ENCODE results near the gene ST7.

ST7 gene

GRCh38 chr7:116979430-116979829 is 26.1 kb downstream of the ST7 start:
- no peak for DNase-seq (ENCODE audit: low read depth, low spot score)

- DNase-seq (ENCODE audit: low read depth, low spot score): no peak
Observed at GRCh38 chr7:116980354-116980753, 27.1 kb downstream of the ST7 start.

DNA sequence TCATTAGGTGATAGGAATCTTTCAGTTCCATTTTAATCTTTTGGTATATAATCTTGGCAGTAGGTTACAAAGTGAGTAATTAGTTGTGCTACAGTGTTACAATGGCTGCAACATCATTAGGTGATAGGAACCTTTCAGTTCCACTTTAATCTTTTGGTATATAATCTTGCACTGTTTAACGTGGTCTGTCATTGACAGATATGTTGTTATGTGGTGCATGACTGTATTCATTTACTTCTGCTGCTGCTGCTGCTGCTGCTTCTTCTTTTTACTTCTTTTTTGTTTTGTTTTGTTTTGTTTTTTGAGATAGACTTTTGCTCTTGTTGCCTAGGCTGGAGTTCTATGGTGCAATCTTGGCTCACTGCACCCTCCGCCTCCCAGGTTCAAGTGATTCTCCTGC is 28.6 kb downstream of the ST7 start:
- DNase-seq (ENCODE audit: low read depth, low spot score): no peak

- DNase-seq (ENCODE audit: low read depth, low spot score): no peak
Observed at GRCh38 chr7:116984511-116984910, 31.2 kb downstream of the ST7 start.

- no peak for DNase-seq (ENCODE audit: low read depth, low spot score)
Observed at GRCh38 chr7:116984917-116985316, 31.6 kb downstream of the ST7 start.

DNA sequence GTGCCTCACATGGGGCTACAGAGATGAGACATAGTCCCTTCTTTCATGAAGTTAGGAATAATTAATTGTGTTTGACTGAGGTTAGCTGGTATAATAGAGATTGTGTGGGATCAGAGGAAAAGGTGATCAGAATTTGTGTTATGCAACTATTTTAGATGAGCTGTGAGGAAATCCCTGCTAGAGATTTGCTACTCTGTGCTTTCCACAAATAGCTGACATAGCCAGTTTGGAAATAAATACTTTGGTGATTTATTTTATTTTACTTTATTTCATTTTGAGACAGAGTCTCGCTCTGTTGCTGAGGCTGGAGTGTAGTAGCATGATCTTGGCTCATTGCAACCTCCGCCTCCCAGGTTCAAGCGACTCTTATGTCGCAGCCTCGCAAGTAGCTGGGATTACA is 32.3 kb downstream of the ST7 start:
- no peak for DNase-seq (ENCODE audit: low read depth, low spot score)

- no peak for DNase-seq (ENCODE audit: low read depth, low spot score)
Observed at GRCh38 chr7:116986611-116987565, 33.6 kb downstream of the ST7 start.

- DNase-seq (ENCODE audit: low read depth, low spot score): no peak
Observed at GRCh38 chr7:116988363-116988989, 35.2 kb downstream of the ST7 start.

DNA sequence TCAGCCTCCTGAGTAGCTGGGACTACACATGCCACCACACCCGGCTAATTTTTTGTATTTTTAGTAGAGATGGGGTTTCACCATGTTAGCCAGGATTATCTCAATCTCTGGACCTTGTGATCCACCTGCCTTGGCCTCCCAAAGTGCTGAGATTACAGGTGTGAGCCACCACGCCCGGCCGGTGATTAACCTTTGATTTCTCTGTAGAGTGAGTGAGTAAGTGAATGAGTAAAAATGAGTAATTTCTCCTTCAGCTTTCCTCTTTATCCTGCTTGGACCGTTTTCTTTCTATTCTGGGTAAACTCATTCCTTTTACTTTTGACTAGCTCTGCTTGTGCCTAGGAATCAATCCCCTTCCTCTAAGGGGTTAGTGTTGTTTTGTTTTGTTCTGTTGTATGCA is 36.8 kb downstream of the ST7 start:
- no peak for DNase-seq (ENCODE audit: low read depth, low spot score)

GRCh38 chr7:116991233-116991632 is 37.9 kb downstream of the ST7 start:
- no peak for DNase-seq (ENCODE audit: low read depth, low spot score)

GRCh38 chr7:116994611-116995010 is 41.3 kb downstream of the ST7 start:
- DNase-seq (ENCODE audit: low read depth, low spot score): no peak

- no peak for DNase-seq (ENCODE audit: low read depth, low spot score)
Observed at GRCh38 chr7:116997972-116998371, 44.7 kb downstream of the ST7 start.

GRCh38 chr7:116998567-116999175 is 45.4 kb downstream of the ST7 start:
- DNase-seq (ENCODE audit: low read depth, low spot score): no peak

DNA sequence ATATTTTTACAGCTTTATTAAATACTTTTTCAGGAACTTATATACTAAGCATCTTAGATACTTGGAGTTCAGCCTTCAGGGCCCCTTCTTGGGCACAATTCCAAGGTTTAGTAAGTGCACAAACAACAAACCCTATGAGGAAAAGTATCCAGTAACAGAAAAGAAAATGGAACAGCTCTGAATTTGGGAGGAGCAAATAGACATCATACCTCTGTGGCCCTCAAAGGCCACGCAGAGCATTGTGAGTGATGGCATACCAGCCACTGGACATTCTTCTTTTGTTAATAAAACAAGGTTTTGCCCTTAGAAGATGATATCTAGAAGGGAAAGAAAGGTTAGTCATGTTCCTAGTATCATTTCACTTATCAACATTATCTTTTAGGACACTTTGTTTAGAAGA is 46.0 kb downstream of the ST7 start:
- no peak for DNase-seq (ENCODE audit: low read depth, low spot score)

- no peak for DNase-seq (ENCODE audit: low read depth, low spot score)
Observed at GRCh38 chr7:117001283-117001682, 48.0 kb downstream of the ST7 start.

DNA sequence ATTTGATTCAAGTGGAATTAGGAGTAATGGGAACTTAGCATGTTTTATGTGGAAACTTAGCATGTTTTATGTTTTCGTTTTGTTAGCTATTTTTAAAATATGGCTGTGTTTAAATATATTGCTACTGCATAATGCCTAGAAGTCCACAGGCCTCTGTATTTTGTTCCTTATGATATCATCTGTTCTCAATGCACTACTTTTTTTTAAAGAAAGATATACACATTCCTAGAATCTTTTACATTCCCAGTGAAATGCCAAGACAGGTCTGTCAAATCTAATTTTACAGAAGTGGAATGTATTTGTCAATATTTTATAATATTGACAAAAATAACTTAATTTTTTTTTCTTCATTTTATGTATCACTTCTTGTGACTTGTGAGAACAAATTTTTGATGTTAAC is 51.6 kb downstream of the ST7 start:
- no peak for DNase-seq (ENCODE audit: low read depth, low spot score)

DNA sequence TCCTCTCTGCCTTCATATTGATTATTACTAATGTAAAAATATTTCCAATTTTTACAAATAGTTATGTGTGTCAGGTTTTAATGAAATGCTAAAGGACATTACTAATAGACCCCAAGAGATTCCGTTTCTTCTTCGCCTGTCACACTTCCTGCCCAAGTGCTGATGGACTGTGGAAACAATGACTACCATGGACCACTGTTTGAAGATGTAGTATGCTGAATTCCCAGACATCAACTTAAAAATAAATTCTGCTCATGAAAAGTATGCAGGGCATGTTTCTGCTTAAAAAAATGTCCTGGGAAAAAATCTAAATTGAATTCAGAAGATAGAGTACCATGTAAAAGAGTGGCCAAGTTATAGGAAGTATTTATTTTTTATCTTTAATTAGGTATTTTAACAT is 52.1 kb downstream of the ST7 start:
- no peak for DNase-seq (ENCODE audit: low read depth, low spot score)

DNA sequence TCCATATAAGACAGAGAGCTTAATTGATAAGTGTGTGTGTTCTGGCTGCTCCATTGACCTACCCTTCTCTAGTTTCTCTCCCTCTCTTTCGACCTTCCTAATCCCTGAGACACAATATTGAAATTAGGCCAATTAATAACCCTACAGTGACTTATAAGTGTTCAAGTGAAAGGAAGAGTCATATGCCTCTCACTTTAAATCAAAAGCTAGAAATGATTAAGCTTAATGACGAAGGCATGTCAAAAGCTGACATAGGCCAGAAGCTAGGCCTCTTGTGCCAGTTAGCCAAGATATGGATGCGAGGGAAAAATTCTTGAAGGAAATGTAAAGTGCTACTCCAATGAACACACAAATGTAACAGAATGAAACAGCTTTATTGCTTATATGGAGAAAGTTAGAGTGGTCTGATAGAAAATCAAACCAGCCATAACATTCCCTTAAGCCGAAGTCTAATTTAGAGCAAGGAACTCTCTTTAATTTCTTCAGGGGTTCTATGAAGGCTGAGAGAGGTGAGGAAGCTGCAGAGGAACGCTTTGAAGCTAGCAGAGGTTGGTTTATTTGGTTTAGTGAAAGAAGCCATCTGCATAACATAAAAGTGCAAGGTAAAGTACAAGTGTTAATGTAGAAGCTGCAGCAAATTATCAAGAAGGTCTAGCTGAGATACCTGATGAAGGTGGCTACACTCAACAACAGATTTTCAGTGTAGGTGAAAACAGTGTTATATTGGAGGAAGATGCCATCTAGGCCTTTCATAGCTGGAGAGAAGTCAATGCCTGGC is 53.8 kb downstream of the ST7 start:
- no peak for DNase-seq (ENCODE audit: low read depth, low spot score)

GRCh38 chr7:117008118-117008885 is 55.0 kb downstream of the ST7 start:
- DNase-seq (ENCODE audit: low read depth, low spot score): no peak

GRCh38 chr7:117008886-117009531 is 55.7 kb downstream of the ST7 start:
- no peak for DNase-seq (ENCODE audit: low read depth, low spot score)

Measured in activated CD4-positive, CD25-positive, alpha-beta regulatory T cell treated with anti-CD3 and anti-CD28 coated beads, Interleukin-2, amount 50 U/mL, for 16 hours (primary cell).